NCI-H82 treated with DMSO at 0.1 percent for 48 hours (cell line): ENCODE measurements around the gene ANKRD34C.
A peak's percentile ranks its signal among the peaks of the same experiment; 100 is the strongest.

Experiments
- DNase-seq: peaks from one replicate; lab custom pipeline; 2025; ENCODE audit not compliant: unreplicated experiment; lab: John Stamatoyannopoulos, UW

ANKRD34C gene

GRCh38 chr15:79282371-79283251, at the start of gene ANKRD34C:
Gene ANKRD34C, plus strand, starts transcription at chr15:79282722. Its CDS starts 10,563 bp downstream, at chr15:79293285.
- DNase-seq = no peak

GRCh38 chr15:79233236-79233635, 49.3 kb upstream of the ANKRD34C start:
- DNase-seq = no peak

DNA sequence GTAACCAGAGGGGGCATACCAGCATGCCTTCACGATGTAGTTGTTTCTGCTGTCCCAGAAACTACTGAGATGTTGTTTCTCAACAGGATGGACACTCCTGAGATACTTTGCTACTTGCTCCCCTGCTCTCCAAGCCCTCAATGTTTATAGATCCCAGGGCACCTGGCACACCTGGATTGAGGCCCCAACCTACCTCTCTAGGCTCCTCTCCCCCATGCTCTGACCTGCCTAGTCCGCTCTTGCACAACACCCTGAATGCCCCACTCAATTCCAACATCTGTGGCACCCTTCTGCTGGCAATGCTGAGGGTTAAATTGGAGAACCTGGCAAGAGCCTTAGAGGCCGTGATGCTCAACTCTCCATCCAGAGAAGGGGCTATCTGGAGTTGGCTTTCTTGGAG, 42.5 kb upstream of the ANKRD34C start:
- no peak for DNase-seq

GRCh38 chr15:79243723-79244122, 38.8 kb upstream of the ANKRD34C start:
- no peak for DNase-seq

DNA sequence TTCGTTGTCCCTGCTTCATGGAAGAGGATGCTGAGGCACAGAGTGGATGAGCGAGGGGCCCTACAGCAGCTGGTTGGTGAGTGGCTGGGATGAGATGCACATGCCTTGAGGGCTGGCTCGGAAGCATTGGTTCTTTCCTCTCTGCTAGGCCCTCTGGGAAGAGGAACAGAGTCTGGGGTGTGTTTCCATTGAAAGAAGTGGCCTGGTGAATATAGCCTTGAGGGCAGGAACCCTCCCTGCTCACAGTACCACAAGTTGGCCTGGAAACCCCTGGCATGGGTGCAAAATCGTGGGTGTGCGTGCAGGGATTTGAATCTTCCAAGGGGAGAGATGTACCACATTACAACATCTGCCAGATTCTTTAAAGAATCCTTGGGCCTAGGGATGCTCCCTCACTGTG, 37.6 kb upstream of the ANKRD34C start:
- DNase-seq = no peak

- DNase-seq = no peak
Measured at GRCh38 chr15:79248183-79248582, 34.3 kb upstream of the ANKRD34C start.

DNA sequence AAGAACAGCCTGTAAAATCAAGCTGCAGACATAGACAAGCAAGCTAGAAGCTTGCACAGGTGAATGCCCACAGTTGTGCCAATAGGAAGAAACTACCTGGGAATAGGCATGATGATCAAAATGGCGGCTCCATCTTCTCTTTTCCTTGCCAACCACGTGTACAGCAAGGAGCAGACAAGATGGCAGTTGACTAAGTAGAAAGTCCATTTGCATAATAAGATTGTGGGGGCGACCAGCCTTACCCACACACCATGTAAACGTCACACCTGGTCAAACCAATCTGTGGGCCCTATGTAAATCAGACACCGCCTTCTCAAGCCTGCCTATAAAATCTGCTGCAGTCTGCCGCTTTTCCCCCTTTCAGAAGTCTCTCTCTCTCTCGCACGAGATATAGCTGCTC, 25.1 kb upstream of the ANKRD34C start:
- DNase-seq = no peak

- no peak for DNase-seq
Measured at GRCh38 chr15:79261836-79262235, 20.7 kb upstream of the ANKRD34C start.

DNA sequence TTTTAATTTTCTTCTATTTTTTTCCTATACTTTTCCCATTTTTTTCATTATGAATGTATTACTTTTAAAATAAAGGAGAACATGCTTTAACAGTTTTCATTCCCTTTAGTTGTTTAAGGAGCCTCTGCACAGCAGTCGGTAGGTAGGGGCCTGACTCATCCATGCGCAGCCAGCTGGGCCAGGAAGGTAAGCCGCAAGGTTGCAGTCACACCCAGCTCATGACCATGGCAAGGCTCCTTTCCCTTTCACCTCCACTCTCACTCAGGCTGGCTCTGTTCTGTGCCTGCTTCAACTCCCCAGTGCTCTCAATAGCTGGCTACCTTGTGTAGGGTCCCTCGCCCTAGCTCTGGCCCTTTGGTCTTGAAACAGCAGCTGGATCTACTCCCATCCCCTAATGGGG, 17.4 kb upstream of the ANKRD34C start:
- DNase-seq = no peak

- no peak for DNase-seq
Measured at GRCh38 chr15:79265987-79266579, 16.4 kb upstream of the ANKRD34C start.

DNA sequence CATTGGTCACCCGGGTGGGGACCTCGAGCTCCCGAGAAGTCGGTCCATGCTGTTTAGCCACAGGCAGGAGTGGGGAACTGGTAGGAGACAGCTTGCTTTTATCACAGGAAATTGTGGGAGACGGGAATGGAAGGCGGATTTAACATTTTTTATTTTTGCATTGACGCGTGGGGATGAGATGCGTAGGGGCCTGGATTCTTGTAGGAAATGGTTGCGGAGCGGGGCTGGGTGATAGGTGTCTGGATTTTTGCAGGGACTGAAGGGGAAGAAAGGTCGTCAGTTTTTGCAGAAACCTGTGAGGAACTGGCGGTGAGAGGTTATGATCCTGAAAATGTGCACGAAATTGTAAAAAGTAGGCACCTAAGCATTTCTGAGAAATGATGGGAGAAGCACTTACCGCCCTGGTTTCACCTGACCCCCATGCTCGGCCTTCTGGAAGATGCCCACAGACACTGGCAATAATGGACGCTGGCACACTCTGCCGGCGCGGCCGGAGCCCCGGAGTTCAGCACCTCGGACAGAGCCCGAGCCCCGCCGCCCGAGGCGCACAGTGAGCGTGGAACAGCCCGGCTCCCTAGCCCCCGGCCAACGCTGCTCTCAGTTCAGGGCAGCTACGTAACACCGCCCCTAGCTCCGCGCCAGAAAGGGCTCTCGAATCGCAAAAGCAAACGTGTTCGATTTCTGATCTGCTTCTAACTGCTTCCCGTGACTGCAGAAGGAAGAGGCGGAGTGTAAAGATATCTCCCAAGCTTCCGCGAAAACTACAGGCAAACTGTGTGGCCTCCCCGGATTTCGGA, 928 bp downstream of the ANKRD34C start:
- DNase-seq = no peak

DNA sequence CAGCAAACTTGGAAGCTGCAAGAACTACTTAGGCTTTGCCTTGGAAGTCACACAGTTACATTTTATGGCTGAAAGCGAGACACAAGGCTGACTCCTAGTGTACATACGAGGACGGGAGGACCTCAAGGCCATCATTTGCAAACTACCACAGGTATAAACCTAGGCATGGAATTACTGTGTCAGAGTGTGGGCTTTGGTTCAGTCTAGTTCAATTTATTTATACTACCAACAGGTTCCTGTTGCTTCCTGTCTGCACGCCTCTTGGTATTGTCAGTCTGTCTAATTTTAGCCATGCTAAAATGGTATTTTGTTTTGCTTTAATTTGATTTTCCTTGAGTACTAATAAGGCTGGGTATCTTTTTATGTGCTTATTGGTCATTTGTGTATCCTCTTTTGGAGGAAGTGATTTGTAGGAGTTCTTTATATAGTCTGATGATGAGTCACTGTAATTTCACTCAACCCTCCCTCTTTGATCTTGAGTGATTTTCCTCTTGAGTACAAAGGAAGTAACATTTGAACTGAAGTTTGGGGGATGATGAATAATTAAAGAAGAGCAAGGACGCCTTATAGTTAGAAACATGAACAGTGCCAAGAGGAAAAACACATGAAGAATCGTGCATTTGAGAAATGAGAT, 8.2 kb downstream of the ANKRD34C start:
- DNase-seq = no peak

DNA sequence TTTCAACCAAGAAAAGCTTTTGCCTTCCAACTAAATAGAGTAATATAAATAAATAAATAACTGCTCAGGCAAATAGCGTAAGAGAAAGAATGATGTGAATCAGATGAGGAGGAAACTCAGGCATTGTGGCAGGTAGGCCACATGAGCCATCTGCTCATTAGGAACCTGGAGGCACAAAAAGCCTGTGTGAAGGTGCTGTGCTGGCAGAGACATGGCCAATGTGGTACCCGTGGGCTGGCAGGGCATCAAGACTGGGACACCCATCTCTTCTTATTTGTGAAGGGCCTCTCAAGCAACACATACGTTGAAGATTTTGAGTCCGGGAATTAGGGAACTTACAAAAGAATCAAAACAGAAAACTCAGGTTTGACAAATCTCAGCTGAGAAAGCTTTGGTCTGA, 9.5 kb downstream of the ANKRD34C start:
- no peak for DNase-seq

DNA sequence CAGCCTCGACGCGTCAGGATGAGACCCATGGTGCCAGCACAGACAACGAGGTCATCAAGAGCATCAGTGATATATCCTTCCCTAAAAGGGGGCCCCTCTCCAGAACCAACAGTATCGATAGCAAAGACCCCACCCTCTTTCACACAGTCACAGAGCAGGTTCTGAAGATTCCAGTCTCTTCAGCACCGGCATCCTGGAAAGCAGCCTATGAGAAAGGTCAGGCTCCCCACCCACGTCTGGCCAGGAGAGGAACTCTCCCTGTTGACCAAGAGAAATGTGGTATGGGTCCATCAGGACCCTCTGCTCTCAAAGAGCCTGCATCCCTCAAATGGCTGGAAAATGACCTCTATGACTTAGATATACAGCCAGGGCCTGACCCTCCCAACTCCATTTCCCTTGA, 11.6 kb downstream of the ANKRD34C start:
- no peak for DNase-seq

GRCh38 chr15:79296583-79296982, 14.1 kb downstream of the ANKRD34C start:
- DNase-seq = no peak

GRCh38 chr15:79299126-79299840, 16.8 kb downstream of the ANKRD34C start:
- no peak for DNase-seq

DNA sequence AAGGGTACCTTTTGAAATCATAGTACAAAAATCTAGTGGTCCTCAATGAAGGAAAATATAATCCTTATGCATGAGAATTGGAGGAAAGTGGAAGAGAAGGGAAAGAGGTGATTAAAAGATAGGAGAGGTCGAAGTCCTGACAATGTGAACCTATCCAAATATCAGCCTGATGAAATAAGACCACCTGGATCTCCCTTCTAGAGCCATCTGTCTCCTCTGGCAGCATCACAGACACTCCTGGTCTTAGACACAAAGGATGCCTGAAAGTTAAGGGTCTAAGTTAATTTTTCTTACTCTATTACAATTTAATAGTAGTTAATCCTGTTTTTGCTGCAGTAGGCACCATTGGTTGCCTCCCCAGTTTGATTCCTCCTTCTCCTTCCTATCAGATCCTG, 17.3 kb downstream of the ANKRD34C start:
- no peak for DNase-seq

DNA sequence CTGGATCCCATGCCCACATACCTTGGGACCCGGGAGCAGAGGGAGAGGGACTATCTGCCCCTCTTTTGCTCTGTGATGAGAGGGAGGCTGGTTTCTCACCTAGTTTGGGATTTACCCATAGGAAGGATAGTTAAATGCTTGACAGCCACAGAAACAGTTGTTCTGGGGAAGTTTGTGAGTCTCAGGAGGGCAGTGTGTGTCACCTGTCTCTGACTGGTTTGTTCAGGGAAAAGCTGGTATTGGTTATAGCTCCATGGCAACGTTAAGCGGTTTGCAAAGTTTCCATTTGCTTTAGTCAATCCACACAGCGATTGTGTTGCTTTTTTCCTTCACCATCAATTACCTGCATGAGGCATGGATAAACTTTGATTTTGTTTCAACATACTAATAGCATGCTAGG, 24.7 kb downstream of the ANKRD34C start:
- DNase-seq = no peak

GRCh38 chr15:79308874-79309273, 26.4 kb downstream of the ANKRD34C start:
- DNase-seq = no peak

- DNase-seq = peak; percentile 67
Measured at GRCh38 chr15:79310612-79310984, 28.1 kb downstream of the ANKRD34C start.
